Measurements from ENCODE around the gene BSPRY. TPM values are rescaled to one million over a fixed set of nuclear protein-coding genes. Genes with fewer than 3 reads are reported as not detected.

BSPRY gene
- total RNA-seq, 1 donor from 2014 or later, result 0.58 TPM

- no peak overlapping the region for H3K9ac ChIP-seq
- no peak for DNase-seq (ENCODE audit: low spot score)
- no peaks in the 10 kb centered on the region for H3K9me3 Mint-ChIP-seq
- no peaks in the 10 kb centered on the region for H3K9me3 ChIP-seq (ENCODE audit: low read depth)
- H3K36me3 ChIP-seq, result no peaks in the 10 kb centered on the region
- peaks cover 65% of the 10 kb centered on the region for H3K27me3 ChIP-seq
- no peaks in the 10 kb centered on the region for H3K79me2 ChIP-seq (ENCODE audit: low read depth)
- H3K4me3 Mint-ChIP-seq, result peak overlapping the region; percentile 80
- no peak for TF ChIP-seq EZH2 (IDR thresholded peaks at IDR 0.05)
- no peak for TF ChIP-seq CTCF (IDR thresholded peaks at IDR 0.05)
- TF ChIP-seq EZH2phosphoT487 (IDR thresholded peaks at IDR 0.05), result no peak
- H4K20me1 ChIP-seq (ENCODE audit: low read depth), result peaks cover 5% of the 10 kb centered on the region
- H3K36me3 Mint-ChIP-seq, result no peaks in the 10 kb centered on the region
- H3F3A ChIP-seq (ENCODE audit: low read depth), result no peaks in the 10 kb centered on the region
- H3K27ac Mint-ChIP-seq, result no peak overlapping the region
- peaks cover 63% of the 10 kb centered on the region for H3K27me3 Mint-ChIP-seq (ENCODE audit: insufficient read depth, low read depth)
- no peak overlapping the region for H3K4me2 ChIP-seq
- H3K4me3 ChIP-seq, result no peak overlapping the region
- H3K4me1 ChIP-seq, result peaks cover 7% of the 10 kb centered on the region
- peaks cover 8% of the 10 kb centered on the region for H3K4me1 Mint-ChIP-seq
- no peak overlapping the region for H3K27ac ChIP-seq
- no peak overlapping the region for H2AFZ ChIP-seq (replicated peaks)
Measured at GRCh38 chr9:113350937-113351336, 1.6 kb downstream of the BSPRY start.

GRCh38 chr9:113352006-113352405 lies 2.7 kb downstream of the BSPRY start:
- no peaks in the 10 kb centered on the region for H3K36me3 Mint-ChIP-seq
- DNase-seq (ENCODE audit: low spot score), result no peak
- Histone ChIP-seq H3K4me3 (no peak overlapping the region), H3K79me2 (ENCODE audit: low read depth) (no peaks in the 10 kb centered on the region), H2AFZ (replicated peaks) (no peak overlapping the region), H3K4me2 (no peak overlapping the region), H3K9me3 (ENCODE audit: low read depth) (no peaks in the 10 kb centered on the region), H3K27me3 (peaks cover 57% of the 10 kb centered on the region), H3K4me1 (peaks cover 7% of the 10 kb centered on the region), H3K36me3 (no peaks in the 10 kb centered on the region), H3K27ac (no peak overlapping the region), H4K20me1 (ENCODE audit: low read depth) (peaks cover 5% of the 10 kb centered on the region), H3K9ac (no peak overlapping the region), H3F3A (ENCODE audit: low read depth) (no peaks in the 10 kb centered on the region)
- H3K4me3 Mint-ChIP-seq, result no peak overlapping the region
- peaks cover 8% of the 10 kb centered on the region for H3K4me1 Mint-ChIP-seq
- peaks cover 65% of the 10 kb centered on the region for H3K27me3 Mint-ChIP-seq (ENCODE audit: insufficient read depth, low read depth)
- TF ChIP-seq EZH2 (IDR thresholded peaks at IDR 0.05) (no peak), CTCF (IDR thresholded peaks at IDR 0.05) (no peak), EZH2phosphoT487 (IDR thresholded peaks at IDR 0.05) (no peak)
- no peak overlapping the region for H3K27ac Mint-ChIP-seq
- no peaks in the 10 kb centered on the region for H3K9me3 Mint-ChIP-seq

GRCh38 chr9:113352411-113352810 lies 3.1 kb downstream of the BSPRY start:
- Mint-ChIP-seq H3K27me3 (ENCODE audit: insufficient read depth, low read depth) (peaks cover 61% of the 10 kb centered on the region), H3K36me3 (no peaks in the 10 kb centered on the region), H3K4me1 (peaks cover 8% of the 10 kb centered on the region), H3K4me3 (no peak overlapping the region), H3K9me3 (no peaks in the 10 kb centered on the region), H3K27ac (no peak overlapping the region)
- Histone ChIP-seq H3K27ac (no peak overlapping the region), H3F3A (ENCODE audit: low read depth) (no peaks in the 10 kb centered on the region), H3K4me1 (peaks cover 7% of the 10 kb centered on the region), H3K9ac (no peak overlapping the region), H3K4me2 (no peak overlapping the region), H3K27me3 (peaks cover 53% of the 10 kb centered on the region), H3K4me3 (no peak overlapping the region), H4K20me1 (ENCODE audit: low read depth) (peaks cover 5% of the 10 kb centered on the region), H2AFZ (replicated peaks) (no peak overlapping the region), H3K36me3 (no peaks in the 10 kb centered on the region), H3K9me3 (ENCODE audit: low read depth) (no peaks in the 10 kb centered on the region), H3K79me2 (ENCODE audit: low read depth) (no peaks in the 10 kb centered on the region)
- no peak for DNase-seq (ENCODE audit: low spot score)
- TF ChIP-seq EZH2 (IDR thresholded peaks at IDR 0.05), result no peak
- no peak for TF ChIP-seq CTCF (IDR thresholded peaks at IDR 0.05)
- no peak for TF ChIP-seq EZH2phosphoT487 (IDR thresholded peaks at IDR 0.05)

Data from neural progenitor cell (in vitro differentiated cells).